HG03064 (cell line): ENCODE results near the gene EXD1.
"Not testable (repeated sequence)": the region's sequence is repeated elsewhere in the genome, so short reads cannot be mapped to it uniquely, and the experiment has no call there.

ENCODE experiments used
- ATAC-seq: cut with Tn5 transposase; IDR thresholded peaks from one replicate; pipeline ENCODE4 v1.9.1; 2021; ENCODE audit warnings: low read depth; ENCODE audit not compliant: unreplicated experiment

Gene EXD1

DNA sequence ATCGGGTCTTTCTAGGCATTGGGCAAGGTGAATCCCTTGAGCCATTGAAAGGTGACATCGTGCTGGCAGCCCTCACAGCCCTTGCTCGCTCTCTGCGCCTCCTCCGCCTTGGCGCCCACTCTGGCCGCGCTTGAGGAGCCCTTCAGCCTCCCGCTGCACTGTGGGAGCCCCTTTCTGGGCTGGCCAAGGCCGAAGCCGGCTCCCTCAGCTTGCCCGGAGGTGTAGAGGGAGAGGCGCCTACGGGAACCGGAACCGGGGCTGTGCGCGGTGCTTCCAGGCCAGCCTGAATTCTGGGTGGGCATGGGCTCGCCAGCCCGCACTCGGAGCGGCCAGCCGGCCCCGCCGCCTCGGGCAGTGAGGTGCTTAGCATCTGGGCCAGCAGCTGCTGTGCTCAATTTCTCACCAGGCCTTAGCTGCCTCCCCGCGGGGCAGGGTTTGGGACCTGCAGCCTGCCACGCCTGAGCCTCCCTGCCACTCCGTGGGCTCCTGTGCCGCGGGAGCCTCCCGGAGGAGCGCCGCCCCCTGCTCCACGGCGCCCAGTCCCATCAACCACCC is 79.0 kb downstream of the EXD1 start:
- ATAC-seq: no peak

DNA sequence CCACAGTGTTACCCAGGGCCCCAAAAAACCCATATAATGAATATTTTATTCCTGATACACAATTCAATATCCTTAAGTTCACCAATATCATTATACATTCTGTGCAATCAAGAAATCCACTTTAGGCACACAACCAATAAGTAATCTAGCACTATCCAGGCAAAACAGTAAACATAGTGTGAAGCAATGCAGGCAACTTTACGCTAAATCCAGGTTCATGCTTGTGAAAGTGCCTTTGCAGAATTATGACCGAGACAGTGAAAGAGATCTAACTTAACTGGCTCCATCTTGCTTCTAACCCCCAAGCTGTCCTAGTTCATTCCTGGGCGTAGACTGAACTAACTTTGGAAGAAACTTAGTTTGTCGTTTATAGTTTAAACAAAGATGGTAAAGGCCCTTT is 80.3 kb downstream of the EXD1 start:
- ATAC-seq: no peak

DNA sequence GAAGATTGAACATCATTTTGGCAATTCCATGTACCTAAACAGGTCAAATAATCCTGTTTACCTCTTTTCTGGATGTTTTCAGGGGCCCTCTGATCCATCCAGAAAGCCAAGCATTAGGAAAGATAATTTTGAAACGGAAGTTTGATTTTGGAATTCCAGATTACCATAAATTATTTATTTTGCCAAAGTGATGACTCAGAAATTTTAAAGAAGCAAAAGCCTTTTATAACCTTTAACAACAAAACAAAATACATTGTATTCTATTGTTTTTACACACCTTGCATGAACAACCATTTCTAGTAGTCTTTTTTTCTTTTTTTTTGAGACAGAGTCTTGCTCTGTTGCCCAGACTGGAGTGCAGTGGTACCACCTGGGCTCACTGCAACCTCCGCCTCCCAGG is 82.5 kb downstream of the EXD1 start:
- ATAC-seq: no peak

DNA sequence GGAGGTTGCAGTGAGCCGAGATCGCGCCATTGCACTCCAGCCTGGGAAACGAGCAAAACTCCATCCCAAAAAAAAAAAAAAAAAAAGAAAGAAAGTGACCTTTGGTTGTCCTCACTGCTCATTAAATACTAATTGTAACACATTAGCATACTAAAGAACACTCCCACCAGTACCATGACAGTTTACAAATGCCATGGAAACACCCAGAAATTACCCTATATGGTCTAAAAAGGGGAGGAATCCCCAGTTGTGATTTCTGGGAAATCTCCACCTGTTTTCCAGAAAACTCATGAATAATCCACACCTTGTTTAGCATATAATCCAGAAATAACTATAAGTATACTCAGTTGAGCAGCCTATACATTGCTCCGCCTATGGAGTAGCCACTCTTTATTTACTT is 90.9 kb downstream of the EXD1 start:
- no peak for ATAC-seq

DNA sequence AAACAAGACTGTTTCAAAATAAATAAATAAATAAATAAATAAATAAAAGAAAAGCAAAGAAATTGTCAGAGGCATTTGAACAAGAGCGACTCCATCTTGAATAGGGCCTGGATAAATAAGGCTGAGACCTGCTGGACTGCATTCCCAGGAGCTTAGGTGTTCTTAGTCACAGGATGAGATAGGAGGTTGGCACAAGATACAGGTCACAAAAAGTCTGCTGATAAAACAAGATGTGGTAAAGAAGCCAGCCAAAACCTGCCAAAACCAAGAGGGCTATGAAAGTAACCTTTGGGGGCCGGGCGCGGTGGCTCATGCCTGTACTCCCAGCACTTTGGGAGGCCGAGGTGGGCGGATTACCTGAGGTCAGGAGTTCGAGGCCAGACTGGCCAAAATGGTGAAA is 91.4 kb downstream of the EXD1 start:
- ATAC-seq: not testable (repeated sequence)

DNA sequence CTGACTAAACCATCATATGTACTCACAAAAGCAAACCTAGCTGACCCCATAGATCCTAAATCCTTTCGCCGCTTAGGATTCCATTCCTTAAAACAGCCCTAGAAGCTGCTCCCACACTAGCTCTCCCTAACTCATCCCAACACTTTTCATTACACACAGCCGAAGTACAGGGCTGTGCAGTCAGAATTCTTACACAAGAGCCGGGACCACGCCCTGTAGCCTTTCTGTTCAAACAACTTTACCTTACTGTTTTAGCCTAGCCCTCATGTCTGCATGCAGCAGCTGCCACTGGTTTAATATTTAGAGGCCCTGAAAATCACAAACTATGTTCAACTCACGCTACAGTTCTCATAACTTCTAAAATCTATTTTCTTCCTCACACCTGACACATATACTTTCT is 95.0 kb downstream of the EXD1 start:
- ATAC-seq: not testable (repeated sequence)

DNA sequence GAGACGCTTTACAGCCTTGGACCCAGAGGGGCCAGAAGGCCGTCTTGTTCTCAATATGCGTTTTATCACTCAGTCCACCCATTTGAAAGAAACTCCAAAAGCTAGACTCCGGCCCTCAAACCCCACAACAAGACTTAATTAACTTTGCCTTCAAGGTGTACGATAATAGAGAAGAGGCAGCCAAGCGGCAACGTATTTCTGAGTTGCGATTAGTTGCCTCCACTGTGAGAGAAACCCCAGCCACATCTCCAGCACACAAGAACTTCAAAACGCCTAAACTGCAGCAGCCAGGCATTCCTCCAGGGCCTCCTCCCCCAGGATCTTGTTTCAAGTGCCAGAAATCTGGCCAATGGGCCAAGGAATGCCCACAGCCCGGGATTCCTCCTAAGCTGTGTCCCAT is 97.1 kb downstream of the EXD1 start:
- ATAC-seq: no peak
